Erythroblast (primary cell): ENCODE data around the gene CCL20.

Experiments used
- GATA1 ChIP-seq: IDR thresholded peaks from 2 replicates; pipeline ENCODE4 v1.6.1; 2011; ENCODE audit warnings: low read depth, mild to moderate bottlenecking, control low read depth, low read length, moderate library complexity
- POLR2A ChIP-seq: IDR thresholded peaks from 2 replicates; pipeline ENCODE4 v1.6.1; 2011; ENCODE audit warnings: mild to moderate bottlenecking, low read length

DNA sequence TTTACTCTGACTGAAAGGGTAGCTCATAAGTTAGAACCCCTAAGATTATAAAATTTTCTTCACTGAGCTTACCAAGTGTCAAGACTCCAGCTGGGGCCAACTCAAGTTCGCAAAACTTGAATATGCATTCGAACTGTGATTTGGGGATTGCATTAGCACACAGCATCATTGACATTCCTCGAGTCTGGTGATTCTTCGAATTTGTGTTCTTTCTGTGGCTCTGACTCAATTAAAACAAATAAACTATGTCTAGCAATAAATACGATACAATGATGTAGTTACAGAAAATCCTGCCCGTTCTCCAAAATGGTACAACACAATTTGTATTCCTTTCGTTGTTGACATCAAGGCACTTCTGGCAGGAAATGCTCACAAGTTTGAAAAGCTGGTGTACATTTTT is 11.1 kb downstream of the CCL20 start:
- TF ChIP-seq POLR2A: no peak
- TF ChIP-seq GATA1: no peak
